WTC11 (cell line): ENCODE results near the gene C19orf85. TPM values are rescaled to one million over a fixed set of nuclear protein-coding genes. Genes with fewer than 3 reads are reported as not detected.

Experiments
- ATAC-seq: fragments of 200-7000 bp; cut with Tn5 transposase; 2 replicates; pipeline ENCODE4 v1.10.0; 2021; ENCODE audit warnings: mild to moderate bottlenecking, moderate library complexity
- CTCF ChIA-PET: fragments of 300-600 bp; sonication (Branson Sonifier 250); formaldehyde crosslinking; loops from one replicate; lab custom pipeline; 2021; ENCODE audit warnings: antibody characterized with exemption; lab: Charles Lee
- POLR2A ChIA-PET: fragments of 350-600 bp; sonication (Branson Sonifier 250); formaldehyde crosslinking; loops from one replicate; lab custom pipeline; 2021; ENCODE audit warnings: antibody characterized with exemption; lab: Charles Lee
- DNase-seq: peaks from one replicate; pipeline ENCODE4 v3.0.0; 2021; ENCODE audit warnings: low spot score
- H3K27ac Mint-ChIP-seq: 2 replicates; pipeline ENCODE4 v1.8.0; 2021; ENCODE audit warnings: mixed read lengths
- H3K27me3 Mint-ChIP-seq: 2 replicates; pipeline ENCODE4 v1.8.0; 2021; ENCODE audit warnings: low read depth, mild to moderate bottlenecking, moderate library complexity, mixed read lengths
- H3K36me3 Mint-ChIP-seq: 2 replicates; pipeline ENCODE4 v1.8.0; 2021; ENCODE audit warnings: mixed read lengths
- H3K4me1 Mint-ChIP-seq: 2 replicates; pipeline ENCODE4 v1.8.0; 2022; ENCODE audit warnings: mixed read lengths
- H3K4me3 Mint-ChIP-seq: 2 replicates; pipeline ENCODE4 v1.8.0; 2021; ENCODE audit warnings: mild to moderate bottlenecking, moderate library complexity, mixed read lengths
- H3K9me3 Mint-ChIP-seq: 2 replicates; pipeline ENCODE4 v1.8.0; 2021; ENCODE audit warnings: mixed read lengths
- EMX1 ChIP-seq: fragments of 250-450 bp; sonication (Bioruptor Pico); IDR thresholded peaks from 2 replicates; pipeline ENCODE4 v1.8.0; 2021; ENCODE audit warnings: mild to moderate bottlenecking
- FOXJ3 ChIP-seq: sonication (generic); formaldehyde crosslinking; IDR thresholded peaks from 2 replicates; pipeline ENCODE4 v1.9.0; 2021; ENCODE audit warnings: missing genetic modification reagents, mild to moderate bottlenecking, borderline replicate concordance
- MXD4 ChIP-seq: fragments of 250-450 bp; sonication (Bioruptor Pico); IDR thresholded peaks from 2 replicates; pipeline ENCODE4 v1.8.0; 2021; ENCODE audit warnings: mild to moderate bottlenecking, moderate library complexity, borderline replicate concordance
- TCF7 ChIP-seq: sonication (generic); formaldehyde crosslinking; IDR thresholded peaks from 2 replicates; pipeline ENCODE4 v1.8.0; 2022; ENCODE audit warnings: mild to moderate bottlenecking, low read depth, missing genetic modification reagents, moderate library complexity
- TEAD1 ChIP-seq: sonication (generic); formaldehyde crosslinking; IDR thresholded peaks from 2 replicates; pipeline ENCODE4 v1.8.0; 2022; ENCODE audit warnings: mild to moderate bottlenecking, missing genetic modification reagents
- TEAD4 ChIP-seq: sonication (generic); formaldehyde crosslinking; IDR thresholded peaks from 2 replicates; pipeline ENCODE4 v1.8.0; 2022; ENCODE audit warnings: mild to moderate bottlenecking, missing genetic modification reagents
- ZNF121 ChIP-seq: sonication (generic); formaldehyde crosslinking; IDR thresholded peaks from 2 replicates; pipeline ENCODE4 v1.8.0; 2023; ENCODE audit warnings: missing genetic modification reagents
- ZNF219 ChIP-seq: sonication (generic); formaldehyde crosslinking; IDR thresholded peaks from 2 replicates; pipeline ENCODE4 v1.8.0; 2023; ENCODE audit warnings: missing genetic modification reagents, mild to moderate bottlenecking, borderline replicate concordance
- ZNF263 ChIP-seq: sonication (generic); formaldehyde crosslinking; IDR thresholded peaks from 2 replicates; pipeline ENCODE4 v1.8.1; 2022; ENCODE audit warnings: low read depth, mild to moderate bottlenecking, moderate library complexity, missing genetic modification reagents
- ZNF396 ChIP-seq: fragments of 250-450 bp; sonication (Bioruptor Pico); IDR thresholded peaks from 2 replicates; pipeline ENCODE4 v1.8.0; 2021; ENCODE audit warnings: mild to moderate bottlenecking, moderate library complexity, borderline replicate concordance
- ZNF416 ChIP-seq: fragments of 250-450 bp; sonication (Bioruptor Pico); IDR thresholded peaks from 2 replicates; pipeline ENCODE4 v1.9.0; 2021; ENCODE audit warnings: mild to moderate bottlenecking, inconsistent platforms
- total RNA-seq: library from RNA; stranded (reverse); gene quantifications from 3 replicates; pipeline ENCODE4 v1.2.3, GENCODE V29; 2021
- TF ChIP-seq, protein P1 (sequence below): sonication (generic); formaldehyde crosslinking; IDR thresholded peaks from 2 replicates; pipeline ENCODE4 v1.8.0; 2022; ENCODE audit warnings: mild to moderate bottlenecking, missing genetic modification reagents
- TF ChIP-seq, protein P2 (sequence below): sonication (generic); formaldehyde crosslinking; IDR thresholded peaks from 2 replicates; pipeline ENCODE4 v1.8.1; 2023; ENCODE audit warnings: mild to moderate bottlenecking, missing genetic modification reagents, moderate library complexity
- TF ChIP-seq, protein P3 (sequence below): sonication (generic); formaldehyde crosslinking; IDR thresholded peaks from 2 replicates; pipeline ENCODE4 v1.8.1; 2022; ENCODE audit warnings: mild to moderate bottlenecking, missing genetic modification reagents, moderate library complexity, borderline replicate concordance
- TF ChIP-seq, protein P4 (sequence below): fragments of 200-600 bp; IDR thresholded peaks from 2 replicates; pipeline ENCODE4 v1.8.0; 2022; ENCODE audit warnings: antibody characterized with exemption
- TF ChIP-seq, protein P5 (sequence below): sonication (generic); formaldehyde crosslinking; IDR thresholded peaks from 2 replicates; pipeline ENCODE4 v1.8.0; 2023; ENCODE audit warnings: missing genetic modification reagents, mild to moderate bottlenecking, borderline replicate concordance
- TF ChIP-seq, protein P6 (sequence below): fragments of 250-450 bp; sonication (Bioruptor Pico); IDR thresholded peaks from 2 replicates; pipeline ENCODE4 v1.8.0; 2021; ENCODE audit warnings: mild to moderate bottlenecking
- TF ChIP-seq, protein P7 (sequence below): sonication (generic); formaldehyde crosslinking; IDR thresholded peaks from 2 replicates; pipeline ENCODE4 v1.8.1; 2023; ENCODE audit warnings: mild to moderate bottlenecking, moderate library complexity, missing genetic modification reagents

C19orf85 gene
- total RNA-seq, 1 experiment from 2014 or later: 2.2 TPM

DNA sequence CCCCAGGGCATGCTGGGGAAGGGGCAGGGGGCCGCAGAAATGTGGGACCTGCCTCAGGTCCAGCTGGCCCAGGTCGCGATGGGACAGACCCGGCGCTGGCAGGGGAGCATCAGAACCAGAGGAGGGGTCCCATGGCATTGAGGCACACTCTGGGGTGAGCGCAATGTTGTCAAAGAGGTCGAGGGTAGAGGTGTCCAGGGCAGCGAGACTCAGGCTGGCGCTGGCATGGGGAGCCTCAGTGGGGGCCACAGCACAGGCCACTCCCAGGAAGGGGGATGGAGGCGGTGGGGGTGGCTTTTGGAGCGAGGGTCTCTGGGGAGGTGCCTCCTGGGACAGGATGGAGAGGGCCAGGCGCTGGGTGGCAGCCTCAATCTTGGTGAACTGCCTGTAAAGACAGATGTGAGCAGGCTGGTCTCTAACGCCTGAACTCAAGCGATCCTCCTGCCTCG, 944 bp downstream of the C19orf85 start:
- Mint-ChIP-seq H3K4me1 (peaks cover 44% of the 10 kb centered on the region), H3K4me3 (peak overlapping the region; percentile 30; the same call in 1 of the 2 replicates), H3K36me3 (no peaks in the 10 kb centered on the region), H3K27ac (no peak overlapping the region), H3K9me3 (no peaks in the 10 kb centered on the region), H3K27me3 (peaks cover 28% of the 10 kb centered on the region)
- DNase-seq (no peak), ATAC-seq (no peak)
- POLR2A ChIA-PET: no interaction called here
- CTCF ChIA-PET: interaction anchor here (1.1 to 1.5 kb wide), 2 partner anchors 40 kb away, joined by 3 to 10 read pairs; no protein-coding TSS in a partner anchor
- no peak for TF ChIP-seq ZNF416
- TF ChIP-seq TCF7 (CRISPR knock-in tag): no peak
- no peak for TF ChIP-seq FOXJ3
- no peak for TF ChIP-seq MXD4 (CRISPR knock-in tag)
- TF ChIP-seq EMX1 (CRISPR knock-in tag): no peak
- TF ChIP-seq, protein P1, sequence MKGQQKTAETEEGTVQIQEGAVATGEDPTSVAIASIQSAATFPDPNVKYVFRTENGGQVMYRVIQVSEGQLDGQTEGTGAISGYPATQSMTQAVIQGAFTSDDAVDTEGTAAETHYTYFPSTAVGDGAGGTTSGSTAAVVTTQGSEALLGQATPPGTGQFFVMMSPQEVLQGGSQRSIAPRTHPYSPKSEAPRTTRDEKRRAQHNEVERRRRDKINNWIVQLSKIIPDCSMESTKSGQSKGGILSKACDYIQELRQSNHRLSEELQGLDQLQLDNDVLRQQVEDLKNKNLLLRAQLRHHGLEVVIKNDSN (CRISPR knock-in tag): no peak
- TF ChIP-seq TEAD1: no peak

DNA sequence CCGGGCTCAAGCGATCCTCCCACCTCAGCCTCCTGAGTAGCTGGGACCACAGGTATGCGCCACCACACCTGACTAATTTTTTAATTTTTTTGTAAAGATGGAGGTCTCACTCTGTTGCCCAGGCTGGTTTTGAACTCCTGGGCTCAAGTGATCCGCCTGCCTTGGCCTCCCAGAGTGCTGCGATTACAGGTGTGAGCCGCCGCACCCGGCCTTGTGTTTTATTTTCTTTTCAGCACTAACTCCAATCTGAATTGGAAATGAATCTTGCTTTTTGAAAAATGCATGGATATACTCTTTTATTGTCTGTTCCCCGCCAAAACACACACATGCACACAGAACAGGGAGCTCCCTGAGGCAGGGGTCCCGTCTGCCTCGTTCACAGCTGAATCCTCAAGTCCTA, 1.8 kb downstream of the C19orf85 start:
- no peak overlapping the region for H3K27ac Mint-ChIP-seq
- H3K27me3 Mint-ChIP-seq: peaks cover 28% of the 10 kb centered on the region
- no peak for DNase-seq
- H3K4me3 Mint-ChIP-seq: peak overlapping the region; percentile 84
- CTCF ChIA-PET: interaction anchor here (0.6 to 2.2 kb wide), 5 partner anchors 10 to 170 kb away, joined by 3 to 16 read pairs (median 7); partner anchors contain the start of gene ZNF628
- H3K9me3 Mint-ChIP-seq: no peaks in the 10 kb centered on the region
- POLR2A ChIA-PET: no interaction called here
- no peak for ATAC-seq
- H3K36me3 Mint-ChIP-seq: no peaks in the 10 kb centered on the region
- peaks cover 47% of the 10 kb centered on the region for H3K4me1 Mint-ChIP-seq
- no peak for TF ChIP-seq ZNF219
- TF ChIP-seq, protein P2, sequence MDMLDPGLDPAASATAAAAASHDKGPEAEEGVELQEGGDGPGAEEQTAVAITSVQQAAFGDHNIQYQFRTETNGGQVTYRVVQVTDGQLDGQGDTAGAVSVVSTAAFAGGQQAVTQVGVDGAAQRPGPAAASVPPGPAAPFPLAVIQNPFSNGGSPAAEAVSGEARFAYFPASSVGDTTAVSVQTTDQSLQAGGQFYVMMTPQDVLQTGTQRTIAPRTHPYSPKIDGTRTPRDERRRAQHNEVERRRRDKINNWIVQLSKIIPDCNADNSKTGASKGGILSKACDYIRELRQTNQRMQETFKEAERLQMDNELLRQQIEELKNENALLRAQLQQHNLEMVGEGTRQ (CRISPR knock-in tag): no peak
- TF ChIP-seq, protein P3, sequence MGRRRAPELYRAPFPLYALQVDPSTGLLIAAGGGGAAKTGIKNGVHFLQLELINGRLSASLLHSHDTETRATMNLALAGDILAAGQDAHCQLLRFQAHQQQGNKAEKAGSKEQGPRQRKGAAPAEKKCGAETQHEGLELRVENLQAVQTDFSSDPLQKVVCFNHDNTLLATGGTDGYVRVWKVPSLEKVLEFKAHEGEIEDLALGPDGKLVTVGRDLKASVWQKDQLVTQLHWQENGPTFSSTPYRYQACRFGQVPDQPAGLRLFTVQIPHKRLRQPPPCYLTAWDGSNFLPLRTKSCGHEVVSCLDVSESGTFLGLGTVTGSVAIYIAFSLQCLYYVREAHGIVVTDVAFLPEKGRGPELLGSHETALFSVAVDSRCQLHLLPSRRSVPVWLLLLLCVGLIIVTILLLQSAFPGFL (CRISPR knock-in tag): no peak
- TF ChIP-seq ZNF396 (CRISPR knock-in tag): no peak
- no peak for TF ChIP-seq ZNF263 (CRISPR knock-in tag)
- TF ChIP-seq, protein P4, sequence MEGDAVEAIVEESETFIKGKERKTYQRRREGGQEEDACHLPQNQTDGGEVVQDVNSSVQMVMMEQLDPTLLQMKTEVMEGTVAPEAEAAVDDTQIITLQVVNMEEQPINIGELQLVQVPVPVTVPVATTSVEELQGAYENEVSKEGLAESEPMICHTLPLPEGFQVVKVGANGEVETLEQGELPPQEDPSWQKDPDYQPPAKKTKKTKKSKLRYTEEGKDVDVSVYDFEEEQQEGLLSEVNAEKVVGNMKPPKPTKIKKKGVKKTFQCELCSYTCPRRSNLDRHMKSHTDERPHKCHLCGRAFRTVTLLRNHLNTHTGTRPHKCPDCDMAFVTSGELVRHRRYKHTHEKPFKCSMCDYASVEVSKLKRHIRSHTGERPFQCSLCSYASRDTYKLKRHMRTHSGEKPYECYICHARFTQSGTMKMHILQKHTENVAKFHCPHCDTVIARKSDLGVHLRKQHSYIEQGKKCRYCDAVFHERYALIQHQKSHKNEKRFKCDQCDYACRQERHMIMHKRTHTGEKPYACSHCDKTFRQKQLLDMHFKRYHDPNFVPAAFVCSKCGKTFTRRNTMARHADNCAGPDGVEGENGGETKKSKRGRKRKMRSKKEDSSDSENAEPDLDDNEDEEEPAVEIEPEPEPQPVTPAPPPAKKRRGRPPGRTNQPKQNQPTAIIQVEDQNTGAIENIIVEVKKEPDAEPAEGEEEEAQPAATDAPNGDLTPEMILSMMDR: no peak
- TF ChIP-seq, protein P5, sequence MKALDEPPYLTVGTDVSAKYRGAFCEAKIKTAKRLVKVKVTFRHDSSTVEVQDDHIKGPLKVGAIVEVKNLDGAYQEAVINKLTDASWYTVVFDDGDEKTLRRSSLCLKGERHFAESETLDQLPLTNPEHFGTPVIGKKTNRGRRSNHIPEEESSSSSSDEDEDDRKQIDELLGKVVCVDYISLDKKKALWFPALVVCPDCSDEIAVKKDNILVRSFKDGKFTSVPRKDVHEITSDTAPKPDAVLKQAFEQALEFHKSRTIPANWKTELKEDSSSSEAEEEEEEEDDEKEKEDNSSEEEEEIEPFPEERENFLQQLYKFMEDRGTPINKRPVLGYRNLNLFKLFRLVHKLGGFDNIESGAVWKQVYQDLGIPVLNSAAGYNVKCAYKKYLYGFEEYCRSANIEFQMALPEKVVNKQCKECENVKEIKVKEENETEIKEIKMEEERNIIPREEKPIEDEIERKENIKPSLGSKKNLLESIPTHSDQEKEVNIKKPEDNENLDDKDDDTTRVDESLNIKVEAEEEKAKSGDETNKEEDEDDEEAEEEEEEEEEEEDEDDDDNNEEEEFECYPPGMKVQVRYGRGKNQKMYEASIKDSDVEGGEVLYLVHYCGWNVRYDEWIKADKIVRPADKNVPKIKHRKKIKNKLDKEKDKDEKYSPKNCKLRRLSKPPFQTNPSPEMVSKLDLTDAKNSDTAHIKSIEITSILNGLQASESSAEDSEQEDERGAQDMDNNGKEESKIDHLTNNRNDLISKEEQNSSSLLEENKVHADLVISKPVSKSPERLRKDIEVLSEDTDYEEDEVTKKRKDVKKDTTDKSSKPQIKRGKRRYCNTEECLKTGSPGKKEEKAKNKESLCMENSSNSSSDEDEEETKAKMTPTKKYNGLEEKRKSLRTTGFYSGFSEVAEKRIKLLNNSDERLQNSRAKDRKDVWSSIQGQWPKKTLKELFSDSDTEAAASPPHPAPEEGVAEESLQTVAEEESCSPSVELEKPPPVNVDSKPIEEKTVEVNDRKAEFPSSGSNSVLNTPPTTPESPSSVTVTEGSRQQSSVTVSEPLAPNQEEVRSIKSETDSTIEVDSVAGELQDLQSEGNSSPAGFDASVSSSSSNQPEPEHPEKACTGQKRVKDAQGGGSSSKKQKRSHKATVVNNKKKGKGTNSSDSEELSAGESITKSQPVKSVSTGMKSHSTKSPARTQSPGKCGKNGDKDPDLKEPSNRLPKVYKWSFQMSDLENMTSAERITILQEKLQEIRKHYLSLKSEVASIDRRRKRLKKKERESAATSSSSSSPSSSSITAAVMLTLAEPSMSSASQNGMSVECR (CRISPR knock-in tag): no peak
- TF ChIP-seq TEAD4 (CRISPR knock-in tag): no peak
- TF ChIP-seq, protein P6, sequence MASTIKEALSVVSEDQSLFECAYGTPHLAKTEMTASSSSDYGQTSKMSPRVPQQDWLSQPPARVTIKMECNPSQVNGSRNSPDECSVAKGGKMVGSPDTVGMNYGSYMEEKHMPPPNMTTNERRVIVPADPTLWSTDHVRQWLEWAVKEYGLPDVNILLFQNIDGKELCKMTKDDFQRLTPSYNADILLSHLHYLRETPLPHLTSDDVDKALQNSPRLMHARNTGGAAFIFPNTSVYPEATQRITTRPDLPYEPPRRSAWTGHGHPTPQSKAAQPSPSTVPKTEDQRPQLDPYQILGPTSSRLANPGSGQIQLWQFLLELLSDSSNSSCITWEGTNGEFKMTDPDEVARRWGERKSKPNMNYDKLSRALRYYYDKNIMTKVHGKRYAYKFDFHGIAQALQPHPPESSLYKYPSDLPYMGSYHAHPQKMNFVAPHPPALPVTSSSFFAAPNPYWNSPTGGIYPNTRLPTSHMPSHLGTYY (CRISPR knock-in tag): no peak
- TF ChIP-seq, protein P7, sequence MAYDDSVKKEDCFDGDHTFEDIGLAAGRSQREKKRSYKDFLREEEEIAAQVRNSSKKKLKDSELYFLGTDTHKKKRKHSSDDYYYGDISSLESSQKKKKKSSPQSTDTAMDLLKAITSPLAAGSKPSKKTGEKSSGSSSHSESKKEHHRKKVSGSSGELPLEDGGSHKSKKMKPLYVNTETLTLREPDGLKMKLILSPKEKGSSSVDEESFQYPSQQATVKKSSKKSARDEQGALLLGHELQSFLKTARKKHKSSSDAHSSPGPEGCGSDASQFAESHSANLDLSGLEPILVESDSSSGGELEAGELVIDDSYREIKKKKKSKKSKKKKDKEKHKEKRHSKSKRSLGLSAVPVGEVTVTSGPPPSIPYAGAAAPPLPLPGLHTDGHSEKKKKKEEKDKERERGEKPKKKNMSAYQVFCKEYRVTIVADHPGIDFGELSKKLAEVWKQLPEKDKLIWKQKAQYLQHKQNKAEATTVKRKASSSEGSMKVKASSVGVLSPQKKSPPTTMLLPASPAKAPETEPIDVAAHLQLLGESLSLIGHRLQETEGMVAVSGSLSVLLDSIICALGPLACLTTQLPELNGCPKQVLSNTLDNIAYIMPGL: no peak
- TF ChIP-seq ZNF121 (CRISPR knock-in tag): no peak
